ENCODE measurements around the gene ZMYND15.

ZMYND15 gene

GRCh38 chr17:4786106-4786511 is 46.5 kb downstream of the ZMYND15 start, which contains the start of gene VMO1:
VMO1 (minus strand) TSS chr17:4786364; CDS start chr17:4786352, 12 bp downstream.
- no peak for DNase-seq (ENCODE audit: low read depth in 1 of 2, low spot score in 1 of 2)

- no peak for DNase-seq (ENCODE audit: low read depth in 1 of 2, low spot score in 1 of 2)
Measured at GRCh38 chr17:4786516-4786915, 46.9 kb downstream of the ZMYND15 start.

GRCh38 chr17:4788159-4788806 is 48.6 kb downstream of the ZMYND15 start:
- no peak for DNase-seq (ENCODE audit: low read depth in 1 of 2, low spot score in 1 of 2)

GRCh38 chr17:4788807-4789700 is 49.4 kb downstream of the ZMYND15 start, which contains the start of gene GLTPD2:
GLTPD2 (plus strand) TSS chr17:4788964; CDS start chr17:4789012, 48 bp downstream.
- DNase-seq (ENCODE audit: low read depth in 1 of 2, low spot score in 1 of 2) = no peak

GRCh38 chr17:4789701-4789950 is 50.0 kb downstream of the ZMYND15 start:
- no peak for DNase-seq (ENCODE audit: low read depth in 1 of 2, low spot score in 1 of 2)

GRCh38 chr17:4789951-4790704 is 50.5 kb downstream of the ZMYND15 start:
- DNase-seq (ENCODE audit: low read depth in 1 of 2, low spot score in 1 of 2) = peak; percentile 59 to 72

GRCh38 chr17:4790705-4791088 is 51.1 kb downstream of the ZMYND15 start:
- DNase-seq (ENCODE audit: low read depth in 1 of 2, low spot score in 1 of 2) = no peak

GRCh38 chr17:4795168-4795567 is 55.5 kb downstream of the ZMYND15 start:
- DNase-seq (ENCODE audit: low read depth in 1 of 2, low spot score in 1 of 2) = no peak
